Upper lobe of right lung (tissue), 1 donor: ENCODE measurements around the gene SMARCE1. TPM values are rescaled to one million over a fixed set of nuclear protein-coding genes. Genes with fewer than 3 reads are reported as not detected.

ENCODE experiments used
- ATAC-seq: fragments of 200-7000 bp; cut with Tn5 transposase; one replicate; pipeline ENCODE4 v1.9.1; 2020; ENCODE audit warnings: mild to moderate bottlenecking, moderate library complexity
- DNase-seq: peaks from one replicate; pipeline ENCODE4 v3.0.0-alpha.2; 2020
- H3K27ac ChIP-seq: fragments of 200-600 bp; one replicate; pipeline ENCODE4 v1.8.0; 2022
- H3K27me3 ChIP-seq: fragments of 200-600 bp; one replicate; pipeline ENCODE4 v1.8.0; 2022; ENCODE audit warnings: mild to moderate bottlenecking
- H3K36me3 ChIP-seq: fragments of 200-600 bp; one replicate; pipeline ENCODE4 v1.8.0; 2022
- H3K4me1 ChIP-seq: fragments of 200-600 bp; one replicate; pipeline ENCODE4 v1.8.0; 2022
- H3K4me3 ChIP-seq: fragments of 200-600 bp; one replicate; pipeline ENCODE4 v1.8.0; 2022; ENCODE audit warnings: mild to moderate bottlenecking
- H3K9me3 ChIP-seq: fragments of 200-600 bp; one replicate; pipeline ENCODE4 v1.8.0; 2022
- CTCF ChIP-seq: fragments of 200-600 bp; IDR thresholded peaks from one replicate; pipeline ENCODE4 v1.8.0; 2022; ENCODE audit warnings: antibody characterized with exemption
- intact Hi-C: fragments of 100-400 bp; cut with DNase I; formaldehyde crosslinking; loops from one replicate; pipeline ENCODE4 v1.11.0; 2022
- long read RNA-seq: library from polyadenylated mRNA; unstranded; transcript quantifications from one replicate; pipeline ENCODE4 v2.0.0, GENCODE V29; 2021
- total RNA-seq: library from RNA; stranded (reverse); fragmentation: NEBNext Ultra II Directional; extraction: Animal tissue kit (Norgen Biotek cat#: 25700); gene quantifications from one replicate; pipeline ENCODE4 v1.2.1, GENCODE V29; 2021
- donor health status: DM: no; HTN: yes; CAD: no; lungs with severe emphysema.

Gene SMARCE1
- total RNA-seq, result 80.2 TPM
- long read RNA-seq, full-length matches to known transcripts, result 66 of 76 reads
- long read RNA-seq, partial matches to known transcripts, result 7 of 76 reads
- long read RNA-seq, other reads (novel, unspliced or antisense), result 3 of 76 reads

DNA sequence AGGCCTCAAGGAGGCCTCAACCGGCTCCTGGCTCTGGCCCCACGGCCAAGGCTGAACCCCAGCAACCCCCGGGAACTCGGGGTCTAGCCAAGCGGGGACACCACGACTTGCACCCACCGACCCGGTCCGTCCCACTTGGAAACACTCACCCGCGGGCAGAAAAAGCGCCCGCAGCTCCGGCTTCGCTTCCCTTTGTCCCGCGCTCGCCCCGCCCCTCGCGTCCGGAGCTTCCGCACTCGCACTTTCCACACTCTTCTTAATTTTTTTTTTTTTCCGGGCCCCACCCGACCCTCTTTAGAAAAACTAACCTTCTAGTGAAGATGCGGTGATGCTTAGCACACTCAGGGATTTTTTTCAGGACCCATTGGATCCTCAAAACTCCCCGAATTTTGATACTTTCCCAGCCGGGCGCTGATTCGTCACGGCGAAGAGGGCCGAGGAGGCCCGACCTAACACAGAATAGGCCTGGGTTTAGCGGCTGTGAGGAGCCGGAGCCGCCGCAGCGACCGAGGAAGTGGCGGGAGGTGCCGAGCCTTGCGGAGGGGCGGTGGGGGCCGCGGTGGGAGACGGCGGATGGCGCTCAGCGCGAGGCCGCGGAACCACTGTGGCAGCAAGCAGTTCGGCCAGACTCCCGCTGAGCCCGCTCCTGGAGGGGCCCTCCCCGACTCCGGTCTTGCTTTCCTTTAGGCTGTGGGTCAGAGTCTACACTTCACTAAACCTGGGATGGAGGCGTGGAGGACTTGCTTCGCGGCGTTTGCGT is at the start of gene SMARCE1:
SMARCE1 (minus strand) TSS at position 195 of the 760 bp plus-strand sequence. CDS start 2,016 bp downstream, outside the sequence.
- H3K4me3 ChIP-seq, result peak within 1 kb of the TSS; percentile 89
- DNase-seq (peak; percentile 88), ATAC-seq (peak; percentile 91)
- intact Hi-C loops, result no loop called here
- H3K27me3 ChIP-seq, result no peaks in the 10 kb centered on the region
- peaks cover 12% of the 10 kb centered on the region for H3K36me3 ChIP-seq
- peaks cover 28% of the 10 kb centered on the region for H3K4me1 ChIP-seq
- TF ChIP-seq CTCF, result no peak
- no peaks in the 10 kb centered on the region for H3K9me3 ChIP-seq
- H3K27ac ChIP-seq, result peak within 1 kb of the TSS; percentile 100

DNA sequence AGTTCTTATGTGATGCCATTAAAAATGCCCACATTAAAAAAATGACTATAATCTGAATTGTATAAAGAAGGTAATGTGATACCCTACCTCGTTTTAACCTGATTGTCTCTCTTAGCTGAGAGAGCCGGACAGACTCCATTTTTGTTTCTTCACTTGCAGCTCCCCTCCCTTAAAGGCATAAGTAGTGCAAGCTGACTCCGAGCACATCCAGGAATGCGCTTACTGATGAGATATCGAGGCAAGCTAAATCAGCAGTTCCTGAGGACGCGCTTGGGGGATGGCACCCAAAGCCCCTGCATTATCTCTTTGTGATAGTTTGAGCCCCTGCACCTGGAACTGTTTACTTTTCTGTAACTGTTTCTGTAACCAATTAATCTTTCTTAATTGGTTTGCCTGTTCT is 49.7 kb upstream of the SMARCE1 start:
- no peak for ATAC-seq

GRCh38 chr17:40696651-40697072 is 49.0 kb upstream of the SMARCE1 start:
- DNase-seq (no peak), ATAC-seq (peak; percentile 48)
- H3K4me3 ChIP-seq, result no peak overlapping the region
- H3K36me3 ChIP-seq, result no peaks in the 10 kb centered on the region
- no peak overlapping the region for H3K27ac ChIP-seq
- H3K4me1 ChIP-seq, result peaks cover 7% of the 10 kb centered on the region
- H3K27me3 ChIP-seq, result no peaks in the 10 kb centered on the region
- H3K9me3 ChIP-seq, result no peaks in the 10 kb centered on the region
- no peak for TF ChIP-seq CTCF
- intact Hi-C loops, result no loop called here

More for the DNA sequence above, 49.7 kb upstream of the SMARCE1 start:
- no peak overlapping the region for H3K27ac ChIP-seq
- intact Hi-C loops, result no loop called here
- H3K9me3 ChIP-seq, result no peaks in the 10 kb centered on the region
- no peak for DNase-seq
- H3K4me3 ChIP-seq, result no peak overlapping the region
- no peaks in the 10 kb centered on the region for H3K36me3 ChIP-seq
- H3K4me1 ChIP-seq, result peaks cover 7% of the 10 kb centered on the region
- TF ChIP-seq CTCF, result no peak
- H3K27me3 ChIP-seq, result no peaks in the 10 kb centered on the region

GRCh38 chr17:40695874-40696472 is 48.4 kb upstream of the SMARCE1 start:
- ATAC-seq (peak; percentile 55), DNase-seq (no peak)
- H3K4me1 ChIP-seq, result peaks cover 7% of the 10 kb centered on the region
- H3K9me3 ChIP-seq, result no peaks in the 10 kb centered on the region
- intact Hi-C loops, result no loop called here
- TF ChIP-seq CTCF, result no peak
- no peak overlapping the region for H3K4me3 ChIP-seq
- no peaks in the 10 kb centered on the region for H3K36me3 ChIP-seq
- H3K27me3 ChIP-seq, result no peaks in the 10 kb centered on the region
- H3K27ac ChIP-seq, result no peak overlapping the region

DNA sequence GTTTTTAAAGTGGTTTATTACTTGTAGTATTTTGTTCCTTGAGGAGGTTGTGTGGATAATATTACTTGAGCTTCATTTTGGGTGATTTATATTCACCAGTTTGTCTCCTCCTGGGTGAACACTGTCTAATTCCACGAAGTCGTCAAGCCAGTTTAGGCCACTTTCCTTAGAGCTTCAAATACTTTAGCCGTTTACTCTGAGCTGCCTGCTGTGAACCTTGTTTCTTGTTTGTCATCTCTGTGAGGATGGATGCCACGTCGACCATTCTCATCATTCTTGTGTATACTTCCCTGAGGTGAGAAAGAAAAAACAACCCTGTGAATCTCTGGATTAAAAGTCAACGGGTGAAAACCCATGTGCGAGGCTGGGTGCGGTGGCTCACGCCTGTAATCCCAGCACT is 47.0 kb upstream of the SMARCE1 start:
- intact Hi-C loops, result no loop called here

More for the DNA sequence above, 47.0 kb upstream of the SMARCE1 start:
- DNase-seq (no peak), ATAC-seq (no peak)
- no peak overlapping the region for H3K27ac ChIP-seq
- no peak for TF ChIP-seq CTCF
- peaks cover 7% of the 10 kb centered on the region for H3K4me1 ChIP-seq
- H3K36me3 ChIP-seq, result no peaks in the 10 kb centered on the region
- no peaks in the 10 kb centered on the region for H3K27me3 ChIP-seq
- no peak overlapping the region for H3K4me3 ChIP-seq
- no peaks in the 10 kb centered on the region for H3K9me3 ChIP-seq
